Measurements from ENCODE around the gene PRKCE. TPM values are rescaled to one million over a fixed set of nuclear protein-coding genes. Genes with fewer than 3 reads are reported as not detected.

The PRKCE gene
- total RNA-seq, 1 experiment from 2014 or later: 1.3 TPM

DNA sequence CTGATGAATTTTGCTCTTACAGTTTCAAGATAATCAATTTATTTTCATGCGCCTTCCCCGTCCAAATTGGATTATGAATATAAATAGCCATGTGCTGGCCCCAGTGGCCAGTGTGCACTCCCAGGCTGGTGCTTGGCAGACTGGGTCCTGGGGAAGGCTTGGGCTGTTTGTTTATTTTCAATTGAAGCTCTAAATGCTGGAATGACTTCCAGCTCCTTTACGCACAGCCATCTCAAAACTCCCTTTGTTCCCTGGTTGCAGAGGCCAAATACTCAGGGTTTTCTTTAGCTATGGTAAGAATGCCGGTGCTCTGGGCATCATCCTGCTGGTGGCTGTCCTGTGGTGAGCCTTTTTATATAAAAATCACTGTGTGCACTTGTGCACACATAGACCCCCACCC is 131.5 kb downstream of the PRKCE start:
- no CpG with 5 or more reads among the region's 4 CpGs for WGBS (ENCODE audit: extremely low coverage, insufficient read length, low lambda C conversion rate)
- H3K27me3 Mint-ChIP-seq (ENCODE audit: low read depth): no peaks in the 10 kb centered on the region; the same call in 1 of the 2 replicates
- no peaks in the 10 kb centered on the region for H3K9me3 Mint-ChIP-seq
- H3K4me3 Mint-ChIP-seq: no peak overlapping the region
- no peak overlapping the region for H2AK5ac ChIP-seq (ENCODE audit: insufficient read length, low read length)
- H3K14ac ChIP-seq (ENCODE audit: insufficient read depth, low read length): no peak overlapping the region
- no peaks in the 10 kb centered on the region for H3K23me2 ChIP-seq (ENCODE audit: insufficient read length, low read depth, low read length, poor library complexity, severe bottlenecking)
- H3K18ac ChIP-seq (ENCODE audit: insufficient read length, low read depth, low read length): no peak overlapping the region
- no peak overlapping the region for H2BK120ac ChIP-seq (ENCODE audit: low read depth, low read length, poor library complexity, severe bottlenecking)
- no peaks in the 10 kb centered on the region for H3K9me3 ChIP-seq (ENCODE audit: control insufficient read depth, low read depth, low read length)
- no peak overlapping the region for H3T11ph ChIP-seq (ENCODE audit: low read length)
- no peak overlapping the region for H3K56ac ChIP-seq (ENCODE audit: insufficient read length, low read depth, low read length)
- H2BK5ac ChIP-seq (ENCODE audit: insufficient read length, low read length): no peak overlapping the region
- H4K5ac ChIP-seq (ENCODE audit: insufficient read length, low read depth, low read length): no peak overlapping the region
- H3K79me1 ChIP-seq (ENCODE audit: insufficient read depth, low read depth, low read length, poor library complexity, severe bottlenecking): no peaks in the 10 kb centered on the region
- H4K20me1 ChIP-seq (ENCODE audit: control insufficient read depth, insufficient read depth, insufficient read length): peaks cover 2% of the 10 kb centered on the region
- H3K4me1 ChIP-seq (ENCODE audit: insufficient read depth, low read length): no peaks in the 10 kb centered on the region
- H3K23ac ChIP-seq (ENCODE audit: insufficient read length, low read depth, low read length): no peak overlapping the region
- H3K4me1 Mint-ChIP-seq: peaks cover 3 to 9% of the 10 kb centered on the region in 2 experiments; a peak in 2 of 4 replicates
- TF ChIP-seq, protein P1, sequence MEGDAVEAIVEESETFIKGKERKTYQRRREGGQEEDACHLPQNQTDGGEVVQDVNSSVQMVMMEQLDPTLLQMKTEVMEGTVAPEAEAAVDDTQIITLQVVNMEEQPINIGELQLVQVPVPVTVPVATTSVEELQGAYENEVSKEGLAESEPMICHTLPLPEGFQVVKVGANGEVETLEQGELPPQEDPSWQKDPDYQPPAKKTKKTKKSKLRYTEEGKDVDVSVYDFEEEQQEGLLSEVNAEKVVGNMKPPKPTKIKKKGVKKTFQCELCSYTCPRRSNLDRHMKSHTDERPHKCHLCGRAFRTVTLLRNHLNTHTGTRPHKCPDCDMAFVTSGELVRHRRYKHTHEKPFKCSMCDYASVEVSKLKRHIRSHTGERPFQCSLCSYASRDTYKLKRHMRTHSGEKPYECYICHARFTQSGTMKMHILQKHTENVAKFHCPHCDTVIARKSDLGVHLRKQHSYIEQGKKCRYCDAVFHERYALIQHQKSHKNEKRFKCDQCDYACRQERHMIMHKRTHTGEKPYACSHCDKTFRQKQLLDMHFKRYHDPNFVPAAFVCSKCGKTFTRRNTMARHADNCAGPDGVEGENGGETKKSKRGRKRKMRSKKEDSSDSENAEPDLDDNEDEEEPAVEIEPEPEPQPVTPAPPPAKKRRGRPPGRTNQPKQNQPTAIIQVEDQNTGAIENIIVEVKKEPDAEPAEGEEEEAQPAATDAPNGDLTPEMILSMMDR (conservative IDR thresholded peaks at IDR 0.05): no peak
- no peak overlapping the region for H4K91ac ChIP-seq (ENCODE audit: insufficient read length, low read depth, low read length)
- no peak overlapping the region for H3K4ac ChIP-seq (ENCODE audit: low read depth, low read length)
- no peak overlapping the region for H2BK20ac ChIP-seq (ENCODE audit: low read depth, low read length, poor library complexity, severe bottlenecking)
- no peak overlapping the region for H3K9ac ChIP-seq (ENCODE audit: extremely low read depth, insufficient read length, low read length)
- H2AFZ ChIP-seq (ENCODE audit: low read length): no peak overlapping the region
- H3K36me3 Mint-ChIP-seq (ENCODE audit: insufficient read depth in 1 of 3, low read depth in 3 of 3): no peaks in the 10 kb centered on the region; a peak in 1 of 7 replicates
- H2BK15ac ChIP-seq (ENCODE audit: low read depth, low read length): no peak overlapping the region
- no peaks in the 10 kb centered on the region for H3K79me2 ChIP-seq (ENCODE audit: insufficient read depth, low read length)
- H2BK12ac ChIP-seq (ENCODE audit: insufficient read length, low read depth, low read length): no peak overlapping the region
- no peak overlapping the region for H3K27ac Mint-ChIP-seq
- H3K27me3 ChIP-seq (ENCODE audit: insufficient read depth, low read length): no peaks in the 10 kb centered on the region
- no peak overlapping the region for H4K8ac ChIP-seq (replicated peaks; ENCODE audit: insufficient read length, low read depth, low read length)
- no peak for DNase-seq
- H3K4me2 ChIP-seq (ENCODE audit: insufficient read depth, insufficient read length, low read length): no peak overlapping the region
- no peak overlapping the region for H3K27ac ChIP-seq (ENCODE audit: insufficient read length, low read depth, low read length)
